ENCODE data around the gene PELI2. TPM values are rescaled to one million over a fixed set of nuclear protein-coding genes. Genes with fewer than 3 reads are reported as not detected.

Gene PELI2
- total RNA-seq, 3 donors from 2014 or later, result 14.3 to 33.4 (median 30.8) TPM

DNA sequence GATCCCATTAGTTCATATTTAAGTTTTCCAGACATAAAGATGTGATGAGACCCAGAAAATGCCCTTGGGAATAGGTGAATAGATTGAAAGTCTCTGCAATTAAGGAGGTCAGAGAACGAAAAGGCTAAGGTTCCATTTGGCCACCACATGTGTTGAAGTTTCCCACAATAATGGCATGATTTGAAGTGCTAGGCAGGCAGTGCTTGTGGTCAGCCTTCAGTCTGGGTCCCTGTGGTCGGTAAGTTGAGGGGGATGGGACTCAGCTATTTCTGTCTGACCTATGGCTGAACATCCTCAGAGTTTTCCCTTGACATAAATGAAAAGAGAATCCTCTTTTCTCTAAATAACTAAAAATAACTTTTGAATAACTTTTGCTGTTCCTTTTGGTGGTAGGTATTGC is 92.4 kb downstream of the PELI2 start:
- H3K9me3 ChIP-seq, result no peaks in the 10 kb centered on the region
- intact Hi-C loops (cut with DNase I, micrococcal nuclease), result no loop called here
- peaks cover 21% of the 10 kb centered on the region for H3K4me1 ChIP-seq (ENCODE audit: low read depth)
- TF ChIP-seq, protein P1, sequence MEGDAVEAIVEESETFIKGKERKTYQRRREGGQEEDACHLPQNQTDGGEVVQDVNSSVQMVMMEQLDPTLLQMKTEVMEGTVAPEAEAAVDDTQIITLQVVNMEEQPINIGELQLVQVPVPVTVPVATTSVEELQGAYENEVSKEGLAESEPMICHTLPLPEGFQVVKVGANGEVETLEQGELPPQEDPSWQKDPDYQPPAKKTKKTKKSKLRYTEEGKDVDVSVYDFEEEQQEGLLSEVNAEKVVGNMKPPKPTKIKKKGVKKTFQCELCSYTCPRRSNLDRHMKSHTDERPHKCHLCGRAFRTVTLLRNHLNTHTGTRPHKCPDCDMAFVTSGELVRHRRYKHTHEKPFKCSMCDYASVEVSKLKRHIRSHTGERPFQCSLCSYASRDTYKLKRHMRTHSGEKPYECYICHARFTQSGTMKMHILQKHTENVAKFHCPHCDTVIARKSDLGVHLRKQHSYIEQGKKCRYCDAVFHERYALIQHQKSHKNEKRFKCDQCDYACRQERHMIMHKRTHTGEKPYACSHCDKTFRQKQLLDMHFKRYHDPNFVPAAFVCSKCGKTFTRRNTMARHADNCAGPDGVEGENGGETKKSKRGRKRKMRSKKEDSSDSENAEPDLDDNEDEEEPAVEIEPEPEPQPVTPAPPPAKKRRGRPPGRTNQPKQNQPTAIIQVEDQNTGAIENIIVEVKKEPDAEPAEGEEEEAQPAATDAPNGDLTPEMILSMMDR (IDR thresholded peaks at IDR 0.05), result no peak
- DNase-seq, result no peak
- no peak for ATAC-seq
- H3K36me3 ChIP-seq (ENCODE audit: low read depth), result no peaks in the 10 kb centered on the region
- H3K4me3 ChIP-seq, result no peak overlapping the region

DNA sequence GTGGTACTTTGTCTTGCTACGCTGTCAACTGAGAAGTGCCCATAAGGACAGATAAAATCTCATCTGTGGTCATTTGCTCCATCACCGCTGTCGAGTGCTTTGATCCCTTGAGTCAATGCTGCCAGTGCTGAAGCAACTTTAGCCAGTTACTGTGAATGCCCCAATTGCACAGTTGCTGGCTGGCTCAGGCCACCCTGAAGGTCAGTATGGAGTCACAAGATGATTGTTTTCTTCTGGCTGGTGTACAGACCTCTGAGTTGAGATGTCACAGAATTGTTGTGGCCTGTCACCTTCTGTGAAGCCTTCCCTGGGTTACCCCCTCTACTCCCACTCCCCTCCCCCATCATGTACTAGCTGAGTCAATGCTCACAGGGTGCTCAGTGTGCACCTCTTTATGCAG is 92.9 kb downstream of the PELI2 start:
- Histone ChIP-seq H3K4me3 (no peak overlapping the region), H3K36me3 (ENCODE audit: low read depth) (no peaks in the 10 kb centered on the region), H3K4me1 (ENCODE audit: low read depth) (peaks cover 19% of the 10 kb centered on the region), H3K9me3 (no peaks in the 10 kb centered on the region)
- TF ChIP-seq, protein P1 (IDR thresholded peaks at IDR 0.05), result no peak
- ATAC-seq (no peak), DNase-seq (no peak)
- intact Hi-C loops (cut with DNase I, micrococcal nuclease), result no loop called here

DNA sequence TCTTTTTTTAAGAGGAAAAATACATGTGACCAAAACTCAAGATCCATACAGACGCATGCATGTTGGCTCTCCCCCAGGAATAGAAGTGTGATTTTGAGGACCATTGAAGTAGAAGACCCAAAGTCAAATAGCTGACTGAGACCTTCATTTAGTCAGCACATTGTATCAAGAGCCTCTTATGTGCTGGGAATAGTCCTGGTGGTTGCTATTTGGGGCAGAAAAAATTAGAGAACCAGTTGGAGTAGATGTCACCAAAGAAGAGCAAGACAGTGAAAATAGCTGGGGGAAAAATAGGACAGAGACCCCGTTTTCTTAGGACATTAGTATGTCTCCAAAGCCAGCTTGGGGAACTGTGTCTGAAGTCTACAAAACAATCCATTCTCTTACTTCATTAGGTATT is 93.6 kb downstream of the PELI2 start:
- no peak overlapping the region for H3K4me3 ChIP-seq
- intact Hi-C loops (cut with DNase I, micrococcal nuclease), result no loop called here
- TF ChIP-seq, protein P1 (IDR thresholded peaks at IDR 0.05), result no peak
- H3K4me1 ChIP-seq (ENCODE audit: low read depth), result peaks cover 14% of the 10 kb centered on the region
- H3K9me3 ChIP-seq, result no peaks in the 10 kb centered on the region
- ATAC-seq (no peak), DNase-seq (no peak)
- no peaks in the 10 kb centered on the region for H3K36me3 ChIP-seq (ENCODE audit: low read depth)

DNA sequence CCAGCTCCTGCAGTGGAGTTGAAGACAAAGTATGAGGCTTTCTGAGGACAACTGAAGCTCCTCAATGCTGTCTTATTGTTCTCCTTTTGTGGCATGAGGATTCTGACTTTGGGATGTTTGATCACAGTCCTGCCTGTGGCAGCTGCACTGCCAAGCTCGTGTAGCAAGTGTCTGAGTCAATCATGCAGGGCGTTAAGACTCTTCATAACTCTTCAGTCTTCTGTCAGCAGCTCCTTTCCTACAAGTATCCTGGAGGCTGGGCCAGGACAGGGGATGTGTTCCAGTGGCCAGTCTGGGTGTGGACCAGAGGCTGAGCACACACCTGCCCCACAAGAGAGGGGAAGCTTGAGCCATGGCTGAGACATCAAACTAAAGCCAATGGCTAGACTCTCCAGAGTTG is 94.3 kb downstream of the PELI2 start:
- Histone ChIP-seq H3K4me1 (ENCODE audit: low read depth) (peaks cover 10% of the 10 kb centered on the region), H3K36me3 (ENCODE audit: low read depth) (no peaks in the 10 kb centered on the region), H3K9me3 (no peaks in the 10 kb centered on the region), H3K4me3 (no peak overlapping the region)
- no peak for ATAC-seq
- DNase-seq, result no peak
- TF ChIP-seq, protein P1 (IDR thresholded peaks at IDR 0.05), result no peak
- intact Hi-C loops (cut with DNase I, micrococcal nuclease), result no loop called here

DNA sequence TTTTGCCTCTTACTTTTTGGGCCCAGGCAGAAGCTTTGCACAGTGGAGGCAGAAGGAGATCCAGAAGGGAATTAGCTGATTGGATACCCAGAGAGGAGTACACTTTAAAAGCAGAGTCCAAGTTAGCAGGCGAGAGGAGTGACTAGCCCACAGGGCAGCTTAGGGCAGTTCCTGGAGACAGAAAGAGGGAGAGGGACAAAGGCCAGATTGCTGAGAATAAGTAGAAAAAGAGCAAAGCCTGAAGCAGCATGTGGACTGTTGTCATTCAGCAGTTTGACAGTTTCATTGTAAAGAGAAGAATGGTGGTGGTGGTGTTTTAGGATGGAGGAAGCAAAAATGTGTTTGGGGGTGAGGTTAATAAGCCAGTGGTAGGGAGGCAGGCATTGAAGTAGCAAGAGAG is 95.1 kb downstream of the PELI2 start:
- DNase-seq, result no peak
- intact Hi-C loops (cut with DNase I, micrococcal nuclease), result no loop called here
- Histone ChIP-seq H3K9me3 (no peaks in the 10 kb centered on the region), H3K36me3 (ENCODE audit: low read depth) (no peaks in the 10 kb centered on the region), H3K4me1 (ENCODE audit: low read depth) (peaks cover 3% of the 10 kb centered on the region), H3K4me3 (no peak overlapping the region)
- ATAC-seq, result no peak
- TF ChIP-seq, protein P1 (IDR thresholded peaks at IDR 0.05), result no peak

DNA sequence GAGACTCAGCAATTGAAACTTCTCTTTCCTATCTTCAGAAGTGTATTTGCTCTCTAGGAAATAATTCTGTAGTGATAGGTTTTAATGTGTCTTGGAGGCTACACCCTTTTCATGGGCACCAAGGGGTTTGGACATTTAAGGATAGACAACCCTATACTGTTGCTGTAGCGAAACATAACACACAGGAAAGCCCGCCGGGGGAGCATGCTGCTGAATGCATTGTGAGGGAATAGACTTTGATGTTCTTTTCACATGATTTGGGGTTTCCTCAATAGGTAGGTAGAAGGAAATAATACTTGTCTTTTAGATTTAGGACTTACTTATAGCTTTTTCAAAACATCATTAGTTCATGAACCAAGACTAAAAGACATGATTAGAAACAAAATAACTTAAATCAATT is 97.0 kb downstream of the PELI2 start:
- TF ChIP-seq, protein P1 (IDR thresholded peaks at IDR 0.05), result no peak

More for the DNA sequence above, 97.0 kb downstream of the PELI2 start:
- Histone ChIP-seq H3K4me1 (ENCODE audit: low read depth) (peaks cover 3% of the 10 kb centered on the region), H3K4me3 (no peak overlapping the region), H3K36me3 (ENCODE audit: low read depth) (no peaks in the 10 kb centered on the region), H3K9me3 (no peaks in the 10 kb centered on the region)
- ATAC-seq (no peak), DNase-seq (no peak)
- intact Hi-C loops (cut with DNase I, micrococcal nuclease), result no loop called here

Data from mucosa of descending colon (tissue), 3 donors.